CD4-positive, CD25-positive, alpha-beta regulatory T cell (primary cell): ENCODE measurements around the gene ANKS1B. TPM values are rescaled to one million over a fixed set of nuclear protein-coding genes. Genes with fewer than 3 reads are reported as not detected.

Experiments
- ATAC-seq, 2 donors: fragments of 150-1000 bp; cut with Tn5 transposase; one replicate each; pipeline ENCODE4 v1.10.0; 2021; ENCODE audit warnings: low read depth in 2 of 2, moderate number of reproducible peaks in 2 of 2, moderate library complexity in 1 of 2
- DNase-seq, 3 donors: peaks; one replicate each; pipeline versions ENCODE4 v3.0.0 to v3.0.0-alpha.2; 2012 to 2022; ENCODE audit warnings: mixed read lengths in 1 of 3
- H3K27ac ChIP-seq: one replicate; pipeline ENCODE4 v1.7.0; 2013; ENCODE audit warnings: mild to moderate bottlenecking, low read length; ENCODE audit not compliant: insufficient read depth, poor library complexity, severe bottlenecking
- H3K27me3 ChIP-seq: one replicate; pipeline ENCODE4 v1.7.0; 2013; ENCODE audit warnings: low read length; ENCODE audit not compliant: control insufficient read depth, insufficient read depth
- H3K36me3 ChIP-seq: one replicate; pipeline ENCODE4 v1.7.0; 2013; ENCODE audit warnings: mild to moderate bottlenecking, low read length, moderate library complexity; ENCODE audit not compliant: control insufficient read depth, insufficient read depth
- H3K4me1 ChIP-seq: 2 replicates; pipeline ENCODE4 v1.7.0; 2013; ENCODE audit warnings: mild to moderate bottlenecking, low read length; ENCODE audit not compliant: insufficient read depth, control insufficient read depth, poor library complexity, severe bottlenecking
- H3K4me3 ChIP-seq: one replicate; pipeline ENCODE4 v1.7.0; 2013; ENCODE audit warnings: low read depth, mild to moderate bottlenecking, low read length, moderate library complexity
- H3K9me3 ChIP-seq, 2 experiments: 1 replicate in 1 of 2; 2 replicates in 1 of 2; pipeline ENCODE4 v1.7.0; 2013; ENCODE audit warnings: low read length in 2 of 2, mild to moderate bottlenecking in 1 of 2, moderate library complexity in 1 of 2; ENCODE audit not compliant: control insufficient read depth in 2 of 2
- H3K27ac Mint-ChIP-seq, 3 donors: one replicate each; pipeline ENCODE4 v1.8.0; 2020 to 2022; ENCODE audit warnings: mild to moderate bottlenecking in 3 of 3, mixed read lengths in 3 of 3, moderate library complexity in 2 of 3
- H3K27me3 Mint-ChIP-seq: one replicate; pipeline ENCODE4 v1.8.0; 2022; ENCODE audit warnings: mild to moderate bottlenecking, mixed read lengths
- H3K36me3 Mint-ChIP-seq: one replicate; pipeline ENCODE4 v1.8.0; 2020; ENCODE audit warnings: mixed read lengths
- H3K4me1 Mint-ChIP-seq, 4 donors: one replicate each; pipeline ENCODE4 v1.8.0; 2020 to 2022; ENCODE audit warnings: mixed read lengths in 4 of 4, mild to moderate bottlenecking in 1 of 4
- H3K4me3 Mint-ChIP-seq, 4 donors: one replicate each; pipeline ENCODE4 v1.8.0; 2020 to 2022; ENCODE audit warnings: mild to moderate bottlenecking in 4 of 4, mixed read lengths in 4 of 4, moderate library complexity in 3 of 4
- H3K9me3 Mint-ChIP-seq, 7 donors: one replicate each; pipeline ENCODE4 v1.8.0; 2020 to 2022; ENCODE audit warnings: mixed read lengths in 7 of 7, mild to moderate bottlenecking in 3 of 7, moderate library complexity in 2 of 7
- polyA plus RNA-seq, 4 donors: library from polyadenylated mRNA; unstranded; fragments of 300-500 nt; fragmentation: Illumina TruSeq; gene quantifications; one replicate each; pipeline ENCODE4 v1.2.3, GENCODE V29; 2021
- total RNA-seq: library from RNA; stranded (reverse); gene quantifications from one replicate; pipeline ENCODE4 v1.2.3, GENCODE V29; 2022

ANKS1B gene
- total and polyA plus RNA-seq, 5 donors from 2014 or later: 4.0 to 15.9 (median 9.5) TPM

- ATAC-seq (no peak), DNase-seq (no peak)
- Histone ChIP-seq H3K4me1 (no peaks in the 10 kb centered on the region), H3K4me3 (no peak overlapping the region), H3K36me3 (no peaks in the 10 kb centered on the region), H3K27me3 (peaks cover 4% of the 10 kb centered on the region), H3K9me3 (no peaks in the 10 kb centered on the region), H3K27ac (no peak overlapping the region)
- Mint-ChIP-seq H3K27ac (no peak overlapping the region), H3K9me3 (peaks cover 0 to 6% (median 0%) of the 10 kb centered on the region in 7 donors), H3K4me3 (no peak overlapping the region), H3K27me3 (peaks cover 18% of the 10 kb centered on the region), H3K4me1 (peaks cover 0 to 5% (median 2%) of the 10 kb centered on the region in 4 donors), H3K36me3 (no peaks in the 10 kb centered on the region)
Measured at GRCh38 chr12:98869886-98870503, 1114.7 kb downstream of the ANKS1B start.

- peaks cover 0 to 5% (median 2%) of the 10 kb centered on the region in 4 donors for H3K4me1 Mint-ChIP-seq
- ATAC-seq (no peak), DNase-seq (no peak)
- peaks cover 18% of the 10 kb centered on the region for H3K27me3 Mint-ChIP-seq
- peaks cover 0 to 6% (median 0%) of the 10 kb centered on the region in 7 donors for H3K9me3 Mint-ChIP-seq
- Histone ChIP-seq H3K27me3 (peaks cover 2% of the 10 kb centered on the region), H3K9me3 (no peaks in the 10 kb centered on the region), H3K4me3 (no peak overlapping the region), H3K27ac (no peak overlapping the region), H3K4me1 (no peaks in the 10 kb centered on the region), H3K36me3 (no peaks in the 10 kb centered on the region)
- H3K4me3 Mint-ChIP-seq: no peak overlapping the region
- no peak overlapping the region for H3K27ac Mint-ChIP-seq
- H3K36me3 Mint-ChIP-seq: no peaks in the 10 kb centered on the region
Measured at GRCh38 chr12:98868538-98868937, 1116.2 kb downstream of the ANKS1B start.

- H3K27ac ChIP-seq: no peak overlapping the region
- H3K4me1 Mint-ChIP-seq: peaks cover 0 to 5% (median 2%) of the 10 kb centered on the region in 4 donors
Measured at GRCh38 chr12:98868076-98868475, 1116.7 kb downstream of the ANKS1B start.

GRCh38 chr12:98864363-98864762 is 1120.4 kb downstream of the ANKS1B start:
- Histone ChIP-seq H3K27ac (no peak overlapping the region), H3K27me3 (peaks cover 4% of the 10 kb centered on the region), H3K36me3 (no peaks in the 10 kb centered on the region), H3K4me1 (no peaks in the 10 kb centered on the region), H3K4me3 (no peak overlapping the region), H3K9me3 (no peaks in the 10 kb centered on the region)
- Mint-ChIP-seq H3K9me3 (peaks cover 0 to 5% (median 0%) of the 10 kb centered on the region in 7 donors), H3K36me3 (no peaks in the 10 kb centered on the region), H3K4me3 (no peak overlapping the region), H3K27me3 (peaks cover 6% of the 10 kb centered on the region), H3K4me1 (no peaks in the 10 kb centered on the region), H3K27ac (no peak overlapping the region)
- no peak for ATAC-seq
- DNase-seq: no peak

More at GRCh38 chr12:98868076-98868475, 1116.7 kb downstream of the ANKS1B start:
- no peak for ATAC-seq
- Mint-ChIP-seq H3K36me3 (no peaks in the 10 kb centered on the region), H3K9me3 (peaks cover 0 to 6% (median 0%) of the 10 kb centered on the region in 7 donors), H3K27me3 (peaks cover 18% of the 10 kb centered on the region), H3K27ac (no peak overlapping the region), H3K4me3 (no peak overlapping the region)
- peaks cover 2% of the 10 kb centered on the region for H3K27me3 ChIP-seq
- DNase-seq: no peak
- H3K36me3 ChIP-seq: no peaks in the 10 kb centered on the region
- H3K9me3 ChIP-seq: no peaks in the 10 kb centered on the region
- H3K4me3 ChIP-seq: no peak overlapping the region
- H3K4me1 ChIP-seq: no peaks in the 10 kb centered on the region

- H3K9me3 ChIP-seq: no peaks in the 10 kb centered on the region
- H3K4me1 ChIP-seq: no peaks in the 10 kb centered on the region
- Mint-ChIP-seq H3K27me3 (peaks cover 15% of the 10 kb centered on the region), H3K4me3 (no peak overlapping the region), H3K4me1 (no peaks in the 10 kb centered on the region), H3K9me3 (peaks cover 0 to 5% (median 0%) of the 10 kb centered on the region in 7 donors), H3K27ac (no peak overlapping the region), H3K36me3 (no peaks in the 10 kb centered on the region)
- no peak overlapping the region for H3K4me3 ChIP-seq
- DNase-seq: no peak
- H3K27me3 ChIP-seq: peaks cover 4% of the 10 kb centered on the region
- ATAC-seq: no peak
- no peaks in the 10 kb centered on the region for H3K36me3 ChIP-seq
- H3K27ac ChIP-seq: no peak overlapping the region
Measured at GRCh38 chr12:98863167-98863566, 1121.6 kb downstream of the ANKS1B start.

- Histone ChIP-seq H3K4me3 (no peak overlapping the region), H3K9me3 (no peaks in the 10 kb centered on the region), H3K4me1 (no peaks in the 10 kb centered on the region), H3K27me3 (peaks cover 4% of the 10 kb centered on the region), H3K36me3 (no peaks in the 10 kb centered on the region), H3K27ac (no peak overlapping the region)
- Mint-ChIP-seq H3K27ac (no peak overlapping the region), H3K36me3 (no peaks in the 10 kb centered on the region), H3K27me3 (peaks cover 27% of the 10 kb centered on the region), H3K9me3 (peaks cover 0 to under 1% (median 0%) of the 10 kb centered on the region in 7 donors), H3K4me1 (no peaks in the 10 kb centered on the region), H3K4me3 (no peak overlapping the region)
- DNase-seq (no peak), ATAC-seq (no peak)
Measured at GRCh38 chr12:98861251-98861650, 1123.5 kb downstream of the ANKS1B start.

- no peak overlapping the region for H3K4me3 Mint-ChIP-seq
- H3K36me3 Mint-ChIP-seq: no peaks in the 10 kb centered on the region
- no peak for DNase-seq
- H3K27me3 Mint-ChIP-seq: peaks cover 31% of the 10 kb centered on the region
- H3K27ac Mint-ChIP-seq: no peak overlapping the region
- Histone ChIP-seq H3K9me3 (no peaks in the 10 kb centered on the region), H3K36me3 (no peaks in the 10 kb centered on the region), H3K4me1 (no peaks in the 10 kb centered on the region), H3K27ac (no peak overlapping the region), H3K27me3 (peaks cover 8% of the 10 kb centered on the region), H3K4me3 (no peak overlapping the region)
- no peaks in the 10 kb centered on the region for H3K9me3 Mint-ChIP-seq
- no peaks in the 10 kb centered on the region for H3K4me1 Mint-ChIP-seq
- no peak for ATAC-seq
Measured at GRCh38 chr12:98856897-98857540, 1127.7 kb downstream of the ANKS1B start.

- Mint-ChIP-seq H3K9me3 (peaks cover 0 to 4% (median 0%) of the 10 kb centered on the region in 7 donors), H3K4me3 (no peak overlapping the region), H3K4me1 (no peaks in the 10 kb centered on the region), H3K27ac (no peak overlapping the region), H3K36me3 (peaks cover 4% of the 10 kb centered on the region), H3K27me3 (peaks cover 20% of the 10 kb centered on the region)
- Histone ChIP-seq H3K36me3 (no peaks in the 10 kb centered on the region), H3K9me3 (no peaks in the 10 kb centered on the region), H3K4me1 (no peaks in the 10 kb centered on the region), H3K4me3 (no peak overlapping the region), H3K27me3 (peaks cover 5% of the 10 kb centered on the region), H3K27ac (no peak overlapping the region)
- DNase-seq (no peak), ATAC-seq (no peak)
Measured at GRCh38 chr12:98852181-98852580, 1132.6 kb downstream of the ANKS1B start.
